GM10847 (cell line): ENCODE measurements around the gene GSTA3.

Experiments used
- POLR2A ChIP-seq: IDR thresholded peaks from 2 replicates; pipeline ENCODE4 v1.6.1; 2011; ENCODE audit not compliant: insufficient read length; ENCODE audit errors: extremely low read depth

The GSTA3 gene

GRCh38 chr6:52921743-52922142 lies 12.2 kb upstream of the GSTA3 start:
- TF ChIP-seq POLR2A, result no peak

- no peak for TF ChIP-seq POLR2A
Observed at GRCh38 chr6:52914516-52914915, 5.0 kb upstream of the GSTA3 start.

GRCh38 chr6:52910091-52910490 lies 593 bp upstream of the GSTA3 start:
- TF ChIP-seq POLR2A, result no peak

GRCh38 chr6:52909131-52909530 lies 367 bp downstream of the GSTA3 start:
- no peak for TF ChIP-seq POLR2A

- no peak for TF ChIP-seq POLR2A
Observed at GRCh38 chr6:52908526-52908925, 972 bp downstream of the GSTA3 start.

- no peak for TF ChIP-seq POLR2A
Observed at GRCh38 chr6:52904562-52905279, 4.8 kb downstream of the GSTA3 start.

GRCh38 chr6:52900536-52900935 lies 9.0 kb downstream of the GSTA3 start:
- no peak for TF ChIP-seq POLR2A

GRCh38 chr6:52894285-52894684 lies 15.2 kb downstream of the GSTA3 start:
- no peak for TF ChIP-seq POLR2A

- TF ChIP-seq POLR2A, result no peak
Observed at GRCh38 chr6:52893803-52894202, 15.7 kb downstream of the GSTA3 start.

- TF ChIP-seq POLR2A, result no peak
Observed at GRCh38 chr6:52893221-52893620, 16.3 kb downstream of the GSTA3 start.

- TF ChIP-seq POLR2A, result no peak
Observed at GRCh38 chr6:52890018-52890417, 19.5 kb downstream of the GSTA3 start.

- no peak for TF ChIP-seq POLR2A
Observed at GRCh38 chr6:52887910-52888524, 21.5 kb downstream of the GSTA3 start.

- no peak for TF ChIP-seq POLR2A
Observed at GRCh38 chr6:52881996-52882841, 27.3 kb downstream of the GSTA3 start.

GRCh38 chr6:52881662-52881995 lies 27.9 kb downstream of the GSTA3 start:
- no peak for TF ChIP-seq POLR2A

GRCh38 chr6:52877786-52878185 lies 31.7 kb downstream of the GSTA3 start:
- no peak for TF ChIP-seq POLR2A

- TF ChIP-seq POLR2A, result no peak
Observed at GRCh38 chr6:52877168-52877567, 32.3 kb downstream of the GSTA3 start.
